GM23338 (cell line): Measurements from ENCODE around the gene ATR. TPM values are rescaled to one million over a fixed set of nuclear protein-coding genes. Genes with fewer than 3 reads are reported as not detected.

Experiments used
- ATAC-seq: fragments of 200-7000 bp; cut with Tn5 transposase; 3 replicates; pipeline ENCODE4 v1.9.1; 2020
- DNase-seq: peaks from one replicate; pipeline ENCODE4 v3.0.0-alpha.2; 2015; ENCODE audit warnings: low spot score
- H2AFZ ChIP-seq: fragments of 200-600 bp; sonication (generic); 2 replicates; pipeline ENCODE4 v1.8.0; 2016; ENCODE audit warnings: antibody characterized with exemption, mild to moderate bottlenecking, moderate library complexity
- H3F3A ChIP-seq: fragments of 200-600 bp; sonication (generic); replicated peaks from 2 replicates; pipeline ENCODE4 v1.8.0; 2017; ENCODE audit warnings: antibody characterized with exemption, mixed run types, low read depth
- H3K27ac ChIP-seq: fragments of 200-600 bp; sonication (generic); 2 replicates; pipeline ENCODE4 v1.6.1; 2016; ENCODE audit warnings: low read depth
- H3K27me3 ChIP-seq: fragments of 200-600 bp; sonication (generic); 2 replicates; pipeline ENCODE4 v1.8.0; 2016; ENCODE audit warnings: mild to moderate bottlenecking, mixed run types, moderate library complexity; ENCODE audit not compliant: insufficient read depth
- H3K36me3 ChIP-seq: fragments of 200-600 bp; sonication (generic); 2 replicates; pipeline ENCODE4 v1.8.0; 2016; ENCODE audit warnings: mild to moderate bottlenecking; ENCODE audit not compliant: insufficient read depth
- H3K4me1 ChIP-seq: fragments of 200-600 bp; sonication (generic); 2 replicates; pipeline ENCODE4 v1.8.0; 2016; ENCODE audit warnings: mild to moderate bottlenecking, moderate library complexity; ENCODE audit not compliant: insufficient read depth
- H3K4me2 ChIP-seq: fragments of 200-600 bp; sonication (generic); 2 replicates; pipeline ENCODE4 v1.7.1; 2017; ENCODE audit warnings: mixed run types
- H3K4me3 ChIP-seq: fragments of 200-600 bp; sonication (generic); 2 replicates; pipeline ENCODE4 v1.6.1; 2016; ENCODE audit warnings: mixed run types
- H3K79me2 ChIP-seq: fragments of 200-600 bp; sonication (generic); replicated peaks from 2 replicates; pipeline ENCODE4 v1.8.0; 2017; ENCODE audit warnings: mild to moderate bottlenecking; ENCODE audit not compliant: insufficient read depth
- H3K9me2 ChIP-seq: fragments of 200-600 bp; sonication (generic); 2 replicates; pipeline ENCODE4 v1.8.0; 2017; ENCODE audit not compliant: insufficient read depth
- H4K20me1 ChIP-seq: fragments of 200-600 bp; sonication (generic); replicated peaks from 2 replicates; pipeline ENCODE4 v1.8.0; 2017; ENCODE audit warnings: mild to moderate bottlenecking; ENCODE audit not compliant: insufficient read depth
- H3K27ac Mint-ChIP-seq: 2 replicates; pipeline ENCODE4 v1.8.0; 2020; ENCODE audit warnings: inconsistent platforms, mild to moderate bottlenecking, moderate library complexity, mixed read lengths
- H3K27me3 Mint-ChIP-seq: 3 replicates; pipeline ENCODE4 v1.8.0; 2022; ENCODE audit warnings: low read depth, mild to moderate bottlenecking, moderate library complexity, mixed read lengths, inconsistent platforms; ENCODE audit not compliant: insufficient read depth, poor library complexity
- H3K36me3 Mint-ChIP-seq: 3 replicates; pipeline ENCODE4 v1.8.0; 2021; ENCODE audit warnings: low read depth, mild to moderate bottlenecking, inconsistent platforms, moderate library complexity, mixed read lengths
- H3K4me1 Mint-ChIP-seq: 3 replicates; pipeline ENCODE4 v1.8.0; 2020; ENCODE audit warnings: mild to moderate bottlenecking, inconsistent platforms, mixed read lengths
- H3K4me3 Mint-ChIP-seq: 3 replicates; pipeline ENCODE4 v1.8.0; 2021; ENCODE audit warnings: moderate library complexity, mild to moderate bottlenecking, inconsistent platforms, mixed read lengths
- H3K9me3 Mint-ChIP-seq: 3 replicates; pipeline ENCODE4 v1.8.0; 2020; ENCODE audit warnings: moderate library complexity, mild to moderate bottlenecking, inconsistent platforms, mixed read lengths
- CTCF ChIP-seq, 2 experiments: fragments of 200-600 bp in 1 of 2; sonication (generic) in 1 of 2; conservative IDR thresholded peaks; 2 replicates each; pipeline versions ENCODE4 v1.5.1 to v1.6.1; 2016 to 2017; ENCODE audit warnings: antibody characterized with exemption in 2 of 2, low read depth in 2 of 2, mild to moderate bottlenecking in 2 of 2, moderate library complexity in 1 of 2
- ZNF462 ChIP-seq: fragments of 250-450 bp; sonication (Bioruptor Pico); IDR thresholded peaks from 2 replicates; pipeline ENCODE4 v1.5.0; 2020; ENCODE audit warnings: mild to moderate bottlenecking, moderate library complexity
- polyA plus RNA-seq: library from polyadenylated mRNA; unstranded; fragments of >200 nt; fragmentation: Nextera tagmentation; extraction: Ambion mirVana; gene quantifications from 2 replicates; pipeline ENCODE4 v1.2.1, GENCODE V29; 2016
- total RNA-seq: library from RNA; depleted of rRNA; stranded (reverse); fragments of >200 nt; shearing (Covaris generic); gene quantifications from 2 replicates; pipeline ENCODE4 v1.2.3, GENCODE V29; 2014

ATR gene
- total and polyA plus RNA-seq, 2 experiments from 2014 or later, result 29.7 to 39.1 TPM

DNA sequence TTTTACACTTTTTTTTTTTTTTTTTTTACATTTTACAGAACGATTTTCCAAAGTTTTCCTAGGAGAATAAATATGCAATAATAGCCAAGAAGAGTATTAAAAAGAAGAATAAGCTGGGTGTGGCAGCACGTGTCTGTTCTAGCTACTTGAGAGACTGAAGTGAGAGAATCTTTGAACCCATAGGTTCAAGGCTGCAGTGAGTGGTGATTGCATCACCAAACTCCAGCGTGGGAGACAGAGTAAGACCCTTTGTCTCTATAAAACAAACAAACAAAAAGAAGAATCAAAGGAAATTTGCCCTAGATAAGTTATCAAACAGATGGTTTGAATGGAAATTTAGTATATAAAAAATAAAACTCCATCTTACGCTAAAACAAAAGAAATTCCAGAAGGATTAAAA lies 144.0 kb downstream of the ATR start (continued):
- no peak for TF ChIP-seq ZNF462 (CRISPR knock-in tag)

GRCh38 chr3:142433110-142433509 lies 145.4 kb downstream of the ATR start:
- Histone ChIP-seq H3K27ac (no peak overlapping the region), H4K20me1 (peaks cover 2% of the 10 kb centered on the region; the same call in 1 of the 2 replicates), H3K4me1 (no peaks in the 10 kb centered on the region), H3K9me2 (no peaks in the 10 kb centered on the region), H3F3A (no peaks in the 10 kb centered on the region), H3K79me2 (peaks cover 26% of the 10 kb centered on the region), H3K4me3 (no peak overlapping the region), H3K27me3 (no peaks in the 10 kb centered on the region), H3K4me2 (no peak overlapping the region), H2AFZ (no peak overlapping the region), H3K36me3 (peaks cover 4% of the 10 kb centered on the region; the same call in 1 of the 2 replicates)
- peaks cover 26% of the 10 kb centered on the region for H3K36me3 Mint-ChIP-seq
- ATAC-seq (no peak), DNase-seq (no peak)
- H3K4me1 Mint-ChIP-seq, result peaks cover 2% of the 10 kb centered on the region; the same call in 1 of the 3 replicates
- no peak overlapping the region for H3K4me3 Mint-ChIP-seq
- H3K27ac Mint-ChIP-seq, result no peak overlapping the region
- no peaks in the 10 kb centered on the region for H3K9me3 Mint-ChIP-seq
- TF ChIP-seq ZNF462 (CRISPR knock-in tag), result no peak
- TF ChIP-seq CTCF (conservative IDR thresholded peaks at IDR 0.05; ENCODE audit: low read depth in 2 of 2), result no peak
- H3K27me3 Mint-ChIP-seq, result no peaks in the 10 kb centered on the region
